ENCODE measurements around the gene TARBP1.
"Not testable (repeated sequence)": the region's sequence is repeated elsewhere in the genome, so short reads cannot be mapped to it uniquely, and the experiment has no call there.

The TARBP1 gene

DNA sequence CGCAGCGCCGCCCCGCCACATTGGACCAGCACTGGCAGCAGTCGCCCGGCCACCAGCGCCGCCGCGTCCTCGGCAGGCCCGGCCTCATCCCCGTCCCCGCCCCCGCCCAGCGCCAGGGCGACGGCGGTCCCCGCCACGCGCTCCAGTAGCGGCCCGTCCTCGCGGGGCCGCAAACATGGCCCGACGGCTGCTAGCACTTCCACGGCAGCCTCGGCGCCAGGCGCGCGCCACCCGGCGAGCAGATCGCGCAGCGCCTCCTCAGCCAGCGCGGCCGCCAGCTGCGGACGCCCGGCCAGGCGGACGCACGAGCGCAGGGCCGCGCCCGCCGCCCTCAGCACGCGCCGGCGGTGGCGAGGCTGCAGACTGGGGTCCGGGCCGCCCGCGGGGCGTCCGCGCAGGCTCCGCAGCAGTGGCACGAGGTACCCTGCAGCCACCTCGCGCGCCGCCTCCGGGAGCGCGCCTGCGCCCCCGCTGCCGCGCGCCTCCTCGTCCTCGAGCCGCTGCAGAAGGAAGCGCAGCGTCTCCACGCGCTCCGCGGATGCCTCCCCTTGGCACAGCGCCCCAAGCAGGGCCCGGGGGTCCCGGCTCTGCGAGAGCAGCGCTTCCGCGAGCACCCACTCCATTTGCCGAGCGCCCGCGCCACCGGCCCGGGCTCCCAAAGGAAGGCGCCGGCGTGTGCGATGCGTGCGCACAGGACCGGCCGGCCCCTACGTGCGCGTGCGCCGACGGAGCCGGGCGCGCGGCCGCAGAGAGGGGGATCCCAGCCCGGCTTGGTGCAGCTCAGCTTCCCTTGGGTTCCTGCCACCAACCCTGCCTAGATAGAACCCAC is at the start of gene TARBP1:
Gene TARBP1 (minus strand): TSS at position 699 of the 829 bp plus-strand sequence. CDS start 76 bp downstream, at position 623.
- FAIRE-seq, result no peak

DNA sequence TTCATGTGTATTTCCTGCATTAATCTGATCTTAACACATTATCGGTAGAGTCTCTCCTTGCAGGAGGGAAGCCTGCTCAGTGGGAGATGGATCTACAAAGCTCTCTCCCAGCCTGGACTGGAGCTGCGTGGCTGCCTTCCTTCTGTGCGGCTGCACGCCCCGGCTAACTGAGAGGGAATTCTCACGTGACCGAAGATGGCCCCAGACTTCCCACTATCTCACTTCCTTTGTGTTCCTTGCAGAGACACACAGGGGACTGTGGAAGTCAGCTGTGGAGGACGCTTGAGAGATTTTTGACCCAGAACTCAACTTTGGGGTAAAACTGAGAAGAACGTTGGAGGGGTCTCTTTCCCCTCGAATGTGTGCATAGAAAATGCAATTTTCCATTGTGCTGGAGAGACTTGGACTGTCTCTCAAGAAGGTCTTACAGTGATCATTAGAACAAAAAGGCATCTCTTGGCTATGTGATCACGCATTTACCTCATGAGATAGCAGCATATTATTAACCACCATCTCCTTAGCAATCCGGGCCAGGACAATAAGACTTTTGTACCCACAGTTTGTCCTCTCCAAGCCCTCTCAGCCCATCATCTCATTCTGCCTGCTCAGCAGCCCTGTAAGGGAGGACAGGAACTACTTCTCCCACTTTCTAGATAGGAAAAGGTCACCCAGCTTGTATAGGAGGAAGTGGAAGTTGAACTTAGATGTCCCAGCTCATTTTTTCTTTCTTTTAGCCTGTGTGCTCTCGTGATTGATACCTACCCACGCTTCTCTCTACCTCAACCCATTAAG is 49.3 kb upstream of the TARBP1 start:
- FAIRE-seq, result no peak

DNA sequence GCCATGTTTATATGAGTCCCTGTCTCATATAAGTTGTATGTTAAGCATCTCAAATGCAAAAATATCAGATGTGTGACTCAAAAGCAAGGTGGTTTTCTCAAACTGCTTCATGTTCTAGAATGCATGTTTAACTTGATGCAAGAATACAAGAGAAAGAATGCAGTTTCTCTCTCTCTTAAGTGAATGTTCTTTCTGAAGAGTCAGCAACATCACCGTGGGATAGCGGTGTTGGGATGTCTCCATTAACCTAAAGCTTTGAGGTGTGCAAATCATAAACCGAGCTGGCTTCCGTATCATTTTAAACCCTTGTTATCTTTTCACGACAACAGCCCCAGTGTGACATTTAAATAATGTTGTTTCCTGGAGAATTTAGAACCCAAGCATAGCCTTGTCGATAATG is 48.4 kb upstream of the TARBP1 start:
- no peak for FAIRE-seq

DNA sequence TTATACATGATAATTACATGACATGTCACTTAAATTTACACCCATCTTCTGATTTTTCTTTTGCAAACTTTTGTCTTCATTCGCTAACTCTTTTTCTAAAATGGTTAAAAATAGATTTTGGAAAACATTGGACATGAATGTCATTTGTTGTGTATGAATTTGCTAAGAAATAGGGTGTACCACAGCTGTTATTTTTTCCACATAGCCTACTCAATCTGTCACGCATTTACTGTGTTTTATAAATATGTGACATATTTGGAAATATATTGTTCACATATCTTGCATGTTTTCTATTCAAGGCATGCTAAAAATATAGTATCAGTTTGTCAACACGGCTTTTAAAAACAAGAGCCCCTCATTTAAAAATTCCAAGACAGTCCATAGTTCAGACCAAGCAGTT is 47.9 kb upstream of the TARBP1 start:
- FAIRE-seq, result no peak

DNA sequence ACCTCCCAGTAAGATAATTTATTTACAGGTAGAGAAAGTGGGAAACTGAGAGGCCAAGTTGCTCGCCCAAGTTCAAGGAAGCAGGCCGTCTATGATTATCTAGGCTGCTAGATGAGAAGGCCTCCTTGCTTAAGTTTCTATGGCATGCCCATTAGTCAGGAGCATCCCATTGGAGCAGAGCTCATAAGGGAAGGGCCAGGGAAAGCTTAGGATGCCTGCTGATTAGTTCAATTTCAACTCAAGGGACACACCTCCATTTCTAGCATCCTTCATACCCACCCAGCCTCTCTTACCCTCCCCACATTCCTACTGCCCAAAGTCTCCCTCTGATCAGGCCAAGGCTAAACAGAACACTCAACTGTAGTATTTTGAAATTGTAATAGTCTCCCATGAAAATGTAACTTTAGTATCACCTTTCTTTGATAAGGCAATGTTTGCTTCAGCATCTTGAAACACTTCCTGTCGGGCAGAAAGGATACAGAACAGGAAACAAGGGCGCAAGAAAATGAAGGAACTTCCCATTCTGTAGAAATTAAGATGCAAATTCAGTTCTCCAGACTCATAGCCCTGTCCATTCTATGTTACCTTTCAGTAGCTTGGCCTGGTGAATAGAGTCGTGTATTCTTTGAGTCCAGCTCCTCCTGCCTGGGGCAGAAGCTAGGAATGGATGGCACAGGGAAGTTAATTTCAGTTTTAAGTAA is 46.3 kb upstream of the TARBP1 start:
- no peak for FAIRE-seq

DNA sequence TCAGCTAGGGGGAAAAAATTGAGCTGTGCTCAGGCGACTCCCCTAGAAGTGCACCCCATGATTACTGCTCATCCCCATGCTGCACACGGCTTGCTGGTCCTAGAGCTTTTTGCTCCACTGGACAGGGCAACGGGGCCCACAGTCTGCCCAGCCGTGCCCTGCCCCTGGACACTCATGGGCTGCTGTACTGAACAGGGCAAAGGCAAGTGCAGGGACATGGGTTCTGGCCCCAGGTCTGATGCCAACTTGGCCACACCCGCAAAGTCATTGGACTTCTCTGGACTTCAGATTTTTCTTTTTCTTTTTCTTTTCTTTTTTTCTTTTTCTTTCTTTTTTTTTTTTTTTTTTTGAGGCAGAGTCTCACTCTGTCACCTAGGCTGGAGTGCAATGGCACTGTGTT is 42.9 kb upstream of the TARBP1 start:
- no peak for FAIRE-seq

- no peak for FAIRE-seq
Observed at GRCh38 chr1:234520908-234521817, 42.2 kb upstream of the TARBP1 start.

GRCh38 chr1:234519506-234519905 is 40.5 kb upstream of the TARBP1 start:
- FAIRE-seq, result no peak

DNA sequence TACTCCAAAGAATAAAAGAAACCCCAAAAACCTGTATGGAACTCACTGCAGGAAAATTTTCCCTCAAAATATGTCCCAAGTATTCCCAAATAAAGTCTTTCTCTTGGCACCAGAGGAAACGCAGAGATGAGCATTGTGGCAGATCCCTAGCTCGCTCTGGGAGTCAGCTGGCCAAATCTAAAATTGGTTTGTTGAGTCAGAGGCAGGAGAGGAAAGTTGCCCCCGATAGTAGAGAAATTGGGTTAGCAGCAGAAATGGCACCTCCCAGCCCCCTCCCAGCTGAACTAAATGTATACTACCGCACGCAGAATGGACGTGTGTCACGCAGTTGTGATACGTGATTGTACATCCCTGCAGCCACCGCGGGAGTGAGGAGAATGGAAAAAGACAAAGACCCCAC is 39.9 kb upstream of the TARBP1 start:
- no peak for FAIRE-seq

GRCh38 chr1:234518086-234518485 is 39.1 kb upstream of the TARBP1 start:
- FAIRE-seq, result not testable (repeated sequence)

DNA sequence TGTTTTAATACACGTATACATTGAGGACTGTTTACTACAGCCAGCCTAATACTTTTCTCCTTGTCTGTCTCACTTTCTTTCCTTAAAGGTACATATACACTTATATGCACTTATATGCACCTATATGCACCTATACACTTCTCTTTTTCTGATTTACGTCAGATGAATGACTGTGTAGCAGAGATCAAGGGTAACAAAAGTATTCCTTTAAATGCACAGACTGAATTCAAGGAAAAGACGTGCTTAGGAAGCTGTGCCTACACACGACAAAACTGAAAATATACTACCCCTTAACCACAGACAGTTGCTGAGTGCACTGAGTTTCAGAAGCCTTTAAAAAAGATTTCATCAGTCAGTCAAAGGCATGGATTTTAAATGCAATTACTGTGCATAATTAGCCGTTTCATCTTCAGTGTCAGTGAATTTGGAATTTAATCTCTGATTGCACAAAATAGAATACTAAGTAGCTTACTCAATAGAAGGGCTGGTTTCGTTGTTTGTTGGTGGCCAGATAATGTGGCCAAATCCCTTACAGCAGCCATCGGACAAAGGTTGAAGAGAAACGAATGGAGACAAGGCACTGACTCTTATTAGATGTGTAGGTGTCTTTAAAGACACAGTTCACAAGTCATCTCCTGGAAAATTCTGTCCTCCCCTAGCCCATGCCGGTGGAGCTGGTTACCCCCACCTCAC is 38.3 kb upstream of the TARBP1 start:
- no peak for FAIRE-seq

GRCh38 chr1:234515821-234516241 is 36.9 kb upstream of the TARBP1 start:
- no peak for FAIRE-seq

DNA sequence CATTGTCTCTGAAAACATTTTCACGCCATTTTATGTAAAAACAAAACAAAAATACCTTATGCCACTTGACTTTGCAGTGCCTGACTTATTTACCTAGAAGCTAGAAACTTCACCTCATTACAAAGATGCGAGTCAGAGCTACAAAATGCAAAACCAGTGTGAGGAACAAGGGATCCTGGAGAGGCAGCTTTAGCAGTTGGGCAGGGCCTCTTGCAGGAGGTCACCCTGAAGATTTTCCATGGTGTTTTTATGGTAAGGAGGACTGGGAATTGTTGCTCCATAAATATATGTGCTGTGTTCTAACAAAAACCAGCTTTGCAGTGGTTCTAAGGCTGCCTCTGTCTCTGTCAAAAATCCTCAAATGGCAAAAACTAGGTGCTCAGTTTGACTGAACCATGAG is 36.4 kb upstream of the TARBP1 start:
- no peak for FAIRE-seq

DNA sequence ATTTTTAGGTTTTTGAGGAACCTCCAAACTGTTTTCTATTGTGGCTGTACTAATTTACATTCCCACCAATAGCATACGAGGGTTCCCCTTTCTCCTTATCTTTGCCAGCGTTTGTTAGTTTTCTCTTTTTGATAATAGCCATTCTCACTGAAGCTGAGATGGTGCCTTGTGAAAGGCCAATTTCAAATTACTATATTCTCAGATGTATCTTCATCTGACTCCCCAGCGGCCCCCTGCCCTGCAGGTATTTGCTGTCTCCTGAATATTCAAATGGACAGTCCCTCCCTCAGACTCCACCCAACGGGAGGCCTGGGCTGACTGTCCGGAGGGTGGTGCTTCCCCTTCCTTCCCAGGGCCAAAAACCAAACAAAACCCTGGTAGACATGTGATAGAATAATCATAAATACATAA is 33.5 kb upstream of the TARBP1 start:
- no peak for FAIRE-seq

GRCh38 chr1:234509457-234510328 is 30.7 kb upstream of the TARBP1 start:
- FAIRE-seq, result no peak

- no peak for FAIRE-seq
Observed at GRCh38 chr1:234507626-234508387, 28.8 kb upstream of the TARBP1 start.

- no peak for FAIRE-seq
Observed at GRCh38 chr1:234507089-234507488, 28.1 kb upstream of the TARBP1 start.

GRCh38 chr1:234505769-234506102 is 26.8 kb upstream of the TARBP1 start:
- no peak for FAIRE-seq

- no peak for FAIRE-seq
Observed at GRCh38 chr1:234504969-234505768, 26.2 kb upstream of the TARBP1 start.
